H1 (cell line): ENCODE measurements around the gene RNFT2. TPM values are rescaled to one million over a fixed set of nuclear protein-coding genes. Genes with fewer than 3 reads are reported as not detected.

Experiments used
- CTCF ChIA-PET: fragments of 300-600 bp; sonication (Branson Sonifier 250); formaldehyde crosslinking; loops from one replicate; lab custom pipeline; 2021; ENCODE audit not compliant: partially characterized antibody; lab: Charles Lee
- POLR2A ChIA-PET: fragments of 300-600 bp; sonication (Branson Sonifier 250); formaldehyde crosslinking; loops from one replicate; lab custom pipeline; 2021; ENCODE audit warnings: inconsistent platforms; ENCODE audit not compliant: partially characterized antibody; lab: Charles Lee
- DNase-seq, 2 experiments: peaks; one replicate each; pipeline versions ENCODE4 v3.0.0 to v3.0.0-alpha.2; 2010 to 2022; ENCODE audit warnings: low spot score in 2 of 2, low read depth in 1 of 2, mixed read lengths in 1 of 2
- FAIRE-seq: peaks from 2 replicates; lab custom pipeline; 2011; peaks lifted over from hg19 to GRCh38; lab: Jason Lieb, UNC
- H2AFZ ChIP-seq: 2 replicates; pipeline ENCODE4 v1.8.1; 2012; ENCODE audit warnings: low read length, inconsistent platforms
- H2AK5ac ChIP-seq: 2 replicates; pipeline ENCODE4 v1.6.1; 2013; ENCODE audit warnings: low read depth, low read length
- H2BK120ac ChIP-seq: replicated peaks from 2 replicates; pipeline ENCODE3; 2013; ENCODE audit warnings: low read depth, low read length, inconsistent platforms
- H2BK12ac ChIP-seq: 2 replicates; pipeline ENCODE4 v1.6.1; 2013; ENCODE audit warnings: low read depth, low read length
- H2BK15ac ChIP-seq: 2 replicates; pipeline ENCODE4 v1.6.1; 2013; ENCODE audit warnings: low read length
- H2BK20ac ChIP-seq: 2 replicates; pipeline ENCODE4 v1.6.1; 2013; ENCODE audit warnings: low read length
- H2BK5ac ChIP-seq: 2 replicates; pipeline ENCODE4 v1.6.1; 2013; ENCODE audit warnings: low read depth, low read length
- H3K14ac ChIP-seq: 2 replicates; pipeline ENCODE4 v1.6.1; 2013; ENCODE audit warnings: inconsistent platforms; ENCODE audit not compliant: insufficient read length
- H3K18ac ChIP-seq: 2 replicates; pipeline ENCODE4 v1.6.1; 2013; ENCODE audit warnings: low read length; ENCODE audit errors: extremely low read depth
- H3K23ac ChIP-seq: 2 replicates; pipeline ENCODE4 v1.6.1; 2013; ENCODE audit warnings: inconsistent platforms; ENCODE audit not compliant: insufficient read length
- H3K23me2 ChIP-seq: 2 replicates; pipeline ENCODE4 v1.6.1; 2013; ENCODE audit warnings: low read depth, low read length
- H3K27ac ChIP-seq: 2 replicates; pipeline ENCODE4 v1.6.1; 2011; ENCODE audit warnings: low read depth, low read length, inconsistent platforms
- H3K27me3 ChIP-seq, 4 experiments: replicated peaks in 1 of 4; 1 replicate in 1 of 4; 2 replicates in 3 of 4; pipeline versions ENCODE4 v1.6.1 to v1.8.1; 2011 to 2013; ENCODE audit warnings: low read length in 3 of 4, mild to moderate bottlenecking in 3 of 4, inconsistent platforms in 2 of 4, mixed read lengths in 2 of 4, moderate library complexity in 1 of 4; ENCODE audit not compliant: control insufficient read depth in 3 of 4, insufficient read depth in 3 of 4; ENCODE audit errors: extremely low read depth in 1 of 4
- H3K36me3 ChIP-seq, 4 experiments: 2 replicates each; pipeline versions ENCODE4 v1.6.1 to v1.8.1; 2011 to 2013; ENCODE audit warnings: mild to moderate bottlenecking in 4 of 4, low read length in 3 of 4, moderate library complexity in 2 of 4, control low read depth in 1 of 4, inconsistent platforms in 1 of 4; ENCODE audit not compliant: insufficient read depth in 4 of 4, control insufficient read depth in 2 of 4
- H3K4ac ChIP-seq: replicated peaks from 2 replicates; pipeline ENCODE3; 2013; ENCODE audit warnings: low read length, low read depth, mixed read lengths, inconsistent platforms; ENCODE audit not compliant: insufficient read length
- H3K4me1 ChIP-seq, 4 experiments: replicated peaks in 1 of 4; 1 replicate in 1 of 4; 2 replicates in 3 of 4; pipeline versions ENCODE4 v1.6.1 to v1.8.1; 2011 to 2013; ENCODE audit warnings: low read length in 3 of 4, inconsistent platforms in 2 of 4, mixed read lengths in 1 of 4; ENCODE audit not compliant: insufficient read depth in 4 of 4, control insufficient read depth in 3 of 4
- H3K4me2 ChIP-seq, 2 experiments: 2 replicates each; pipeline versions ENCODE4 v1.6.1 to v1.8.1; 2011 to 2013; ENCODE audit warnings: low read depth in 2 of 2, low read length in 2 of 2, control low read depth in 1 of 2, inconsistent platforms in 1 of 2, mild to moderate bottlenecking in 1 of 2; ENCODE audit not compliant: insufficient read depth in 1 of 2
- H3K4me3 ChIP-seq, 4 experiments: fragments of 200-600, 300-600 bp in 1 of 4; sonication (generic), shearing (Covaris generic), sonication (Bioruptor Twin) in 1 of 4; 2 replicates each; pipeline versions ENCODE4 v1.5.1 to v1.8.1; 2011 to 2016; ENCODE audit warnings: low read length in 4 of 4, low read depth in 3 of 4, control low read depth in 2 of 4, inconsistent platforms in 2 of 4, mild to moderate bottlenecking in 2 of 4, mixed read lengths in 1 of 4, moderate library complexity in 1 of 4; ENCODE audit not compliant: insufficient read depth in 2 of 4; ENCODE audit errors: extremely low read depth in 1 of 4
- H3K56ac ChIP-seq: replicated peaks from 2 replicates; pipeline ENCODE3; 2013; ENCODE audit warnings: low read depth, mild to moderate bottlenecking, mixed read lengths, low read length, inconsistent platforms; ENCODE audit not compliant: insufficient read length
- H3K79me1 ChIP-seq: 2 replicates; pipeline ENCODE4 v1.6.1; 2013; ENCODE audit warnings: low read depth, low read length, control low read depth
- H3K79me2 ChIP-seq, 2 experiments: 2 replicates each; pipeline versions ENCODE4 v1.6.1 to v1.8.1; 2012 to 2013; ENCODE audit warnings: low read length in 2 of 2, mild to moderate bottlenecking in 2 of 2, inconsistent platforms in 1 of 2; ENCODE audit not compliant: insufficient read depth in 2 of 2, control insufficient read depth in 1 of 2
- H3K9ac ChIP-seq, 4 experiments: replicated peaks in 1 of 4; 1 replicate in 1 of 4; 2 replicates in 3 of 4; pipeline versions ENCODE4 v1.6.1 to v1.8.1; 2011 to 2013; ENCODE audit warnings: low read depth in 3 of 4, low read length in 3 of 4, control low read depth in 2 of 4, mild to moderate bottlenecking in 2 of 4, moderate library complexity in 2 of 4, inconsistent platforms in 1 of 4; ENCODE audit errors: extremely low read depth in 1 of 4
- H3K9me3 ChIP-seq, 2 experiments: 2 replicates each; pipeline versions ENCODE4 v1.6.1 to v1.8.1; 2012 to 2013; ENCODE audit warnings: mild to moderate bottlenecking in 2 of 2, moderate library complexity in 2 of 2, control low read depth in 1 of 2, inconsistent platforms in 1 of 2, low read depth in 1 of 2, low read length in 1 of 2, mixed read lengths in 1 of 2; ENCODE audit not compliant: insufficient read depth in 2 of 2
- H4K20me1 ChIP-seq, 2 experiments: replicated peaks in 1 of 2; 2 replicates each; pipeline versions ENCODE3 to v1.8.1; 2011 to 2013; ENCODE audit warnings: inconsistent platforms in 2 of 2, low read length in 2 of 2, mild to moderate bottlenecking in 1 of 2; ENCODE audit not compliant: insufficient read depth in 2 of 2, control insufficient read depth in 1 of 2
- H4K5ac ChIP-seq: 2 replicates; pipeline ENCODE4 v1.6.1; 2013; ENCODE audit warnings: low read length, low read depth, mixed read lengths, inconsistent platforms; ENCODE audit not compliant: insufficient read length
- H4K8ac ChIP-seq: 2 replicates; pipeline ENCODE4 v1.8.0; 2013; ENCODE audit warnings: mild to moderate bottlenecking, moderate library complexity, low read length, inconsistent platforms; ENCODE audit not compliant: insufficient read depth; ENCODE audit errors: extremely low read depth
- H4K91ac ChIP-seq: replicated peaks from 2 replicates; pipeline ENCODE3; 2013; ENCODE audit warnings: low read length, mixed read lengths, inconsistent platforms; ENCODE audit not compliant: insufficient read length
- HDAC6 ChIP-seq: IDR thresholded peaks from one replicate; pipeline ENCODE4 v1.7.1; 2012; ENCODE audit warnings: low read depth, mild to moderate bottlenecking, inconsistent platforms, low read length, moderate library complexity
- KDM1A ChIP-seq: fragments of 200-600, 300-600 bp; sonication (generic); IDR thresholded peaks from 2 replicates; pipeline ENCODE4 v1.7.1; 2016; ENCODE audit warnings: mild to moderate bottlenecking, low read length, borderline replicate concordance
- MAFK ChIP-seq: IDR thresholded peaks from 2 replicates; pipeline ENCODE4 v1.6.1; 2012; ENCODE audit warnings: low read depth, mild to moderate bottlenecking, improper control_type of control experiment, low read length
- PHF8 ChIP-seq: fragments of 200-600 bp; sonication (generic); conservative IDR thresholded peaks from 2 replicates; pipeline ENCODE4 v1.7.1; 2012; ENCODE audit warnings: low read depth, mild to moderate bottlenecking, inconsistent platforms, low read length, moderate library complexity
- POU5F1 ChIP-seq: IDR thresholded peaks from 2 replicates; pipeline ENCODE4 v1.6.1; 2011; ENCODE audit warnings: low read depth, mild to moderate bottlenecking, low read length, moderate library complexity
- RXRA ChIP-seq: IDR thresholded peaks from 2 replicates; pipeline ENCODE4 v1.6.1; 2011; ENCODE audit warnings: low read depth, mild to moderate bottlenecking, low read length, moderate library complexity; ENCODE audit not compliant: insufficient read depth
- SAP30 ChIP-seq: fragments of 300-600 bp; sonication (generic); IDR thresholded peaks from 2 replicates; pipeline ENCODE4 v1.7.1; 2012; ENCODE audit warnings: low read length, moderate library complexity, mild to moderate bottlenecking, inconsistent platforms; ENCODE audit not compliant: insufficient read depth, insufficient replicate concordance
- SIX5 ChIP-seq: IDR thresholded peaks from 2 replicates; pipeline ENCODE4 v1.6.1; 2011; ENCODE audit warnings: mild to moderate bottlenecking, low read depth, low read length
- SP4 ChIP-seq: IDR thresholded peaks from 2 replicates; pipeline ENCODE4 v1.6.1; 2012; ENCODE audit warnings: low read length, inconsistent platforms
- TEAD4 ChIP-seq: IDR thresholded peaks from 2 replicates; pipeline ENCODE4 v1.6.1; 2012; ENCODE audit warnings: low read depth, low read length, inconsistent platforms, mixed read lengths
- WGBS, 2 experiments: shearing (Covaris generic) in 1 of 2; methylation state at CpG; one replicate each; pipeline versions ENCODE4 v1.1.6 to v1.1.7; 2013 to 2015; ENCODE audit warnings: low lambda C conversion rate in 2 of 2, mixed read lengths in 2 of 2, inconsistent platforms in 1 of 2, low coverage in 1 of 2, missing lambda C conversion rate in 1 of 2; ENCODE audit not compliant: insufficient replicate concordance in 2 of 2, insufficient coverage in 1 of 2, insufficient read length in 1 of 2; ENCODE audit errors: extremely low coverage in 1 of 2, missing lambda C conversion rate in 1 of 2; 5-methylcytosine and 5-hydroxymethylcytosine counted together
- polyA plus RNA-seq, 7 experiments: library from polyadenylated mRNA; depleted of rRNA in 3 of 7; stranded (reverse) in 5 of 7; unstranded in 2 of 7; fragments of >200 nt in 5 of 7; fragments of 200-250 nt in 2 of 7; gene quantifications; 1 replicate in 5 of 7; 2 replicates in 1 of 7; 4 replicates in 1 of 7; pipeline versions ENCODE4 v1.2.1 to v1.2.3, GENCODE V29; 2011 to 2013; ENCODE audit warnings: missing spikeins in 2 of 7, mixed read lengths in 2 of 7
- total RNA-seq: library from RNA; stranded (reverse); fragmentation: NEBNext Ultra II Directional; extraction: Animal tissue kit (Norgen Biotek cat#: 25700); gene quantifications from 2 replicates; pipeline ENCODE4 v1.2.1, GENCODE V29; 2021
- TF ChIP-seq, protein P1 (sequence below): IDR thresholded peaks from 2 replicates; pipeline ENCODE4 v1.6.1; 2012; ENCODE audit warnings: inconsistent platforms
- TF ChIP-seq, protein P2 (sequence below): IDR thresholded peaks from 2 replicates; pipeline ENCODE4 v1.6.1; 2012; ENCODE audit warnings: low read length, inconsistent platforms

The RNFT2 gene
- total and polyA plus RNA-seq, 2 of the 8 experiments (the other 6 are each of a cell fraction or from before 2014, with no cell fraction given): 14.2 to 33.1 TPM

DNA sequence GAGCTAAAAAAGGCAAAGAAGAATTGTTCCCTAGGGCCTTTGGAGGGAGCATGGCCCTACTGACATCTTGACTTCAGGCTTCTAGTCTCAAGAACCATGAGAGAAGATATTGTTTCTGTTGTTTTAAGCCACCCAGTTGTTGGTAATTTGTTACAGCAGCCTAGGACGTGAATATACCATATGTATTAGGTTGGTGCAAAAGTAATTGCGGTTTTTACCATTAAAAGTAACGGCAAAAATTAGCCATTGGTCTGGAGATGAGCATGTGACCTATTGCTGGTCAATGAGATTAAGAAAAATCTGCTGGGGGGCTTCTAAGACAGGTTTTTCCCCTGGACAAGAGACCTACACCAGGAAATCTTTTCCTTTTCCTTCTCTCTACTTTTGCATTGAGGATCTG is 152.9 kb downstream of the RNFT2 start:
- no peak overlapping the region for H4K5ac ChIP-seq
- no peak overlapping the region for H3K9ac ChIP-seq
- DNase-seq (no peak), FAIRE-seq (no peak)
- H2BK20ac ChIP-seq: no peak overlapping the region
- no peaks in the 10 kb centered on the region for H4K20me1 ChIP-seq
- H3K9me3 ChIP-seq: no peaks in the 10 kb centered on the region; a peak in 1 of 4 replicates
- ChIA-PET CTCF (interaction anchor here (1.2 to 2.5 kb wide), 3 partner anchors 8 to 28 kb away, joined by 3 to 6 read pairs (median 3); no protein-coding TSS in a partner anchor), POLR2A (interaction anchor here (1.4 kb wide), 1 partner anchor 11 kb away, joined by 4 read pairs; the partner anchor contains the start of gene HRK)
- 93% methylated on average over 3 of the region's 3 CpGs; no CpG with 5 or more reads in 1 of the 2 experiments for WGBS, 2 experiments
- H3K27me3 ChIP-seq: no peaks in the 10 kb centered on the region
- H3K4me2 ChIP-seq: no peak overlapping the region
- no peaks in the 10 kb centered on the region for H3K4me1 ChIP-seq
- H3K4ac ChIP-seq: no peak overlapping the region
- H3K23me2 ChIP-seq: no peaks in the 10 kb centered on the region
- no peaks in the 10 kb centered on the region for H3K79me1 ChIP-seq
- no peak overlapping the region for H3K56ac ChIP-seq
- H4K8ac ChIP-seq: no peak overlapping the region
- no peak overlapping the region for H2BK5ac ChIP-seq
- H2BK120ac ChIP-seq: no peak overlapping the region
- no peak overlapping the region for H2BK12ac ChIP-seq
- no peak overlapping the region for H3K27ac ChIP-seq
- no peaks in the 10 kb centered on the region for H3K79me2 ChIP-seq
- H2AK5ac ChIP-seq: no peak overlapping the region
- no peak overlapping the region for H3K4me3 ChIP-seq
- H3K36me3 ChIP-seq: no peaks in the 10 kb centered on the region
- no peak overlapping the region for H3K18ac ChIP-seq
- no peak overlapping the region for H2BK15ac ChIP-seq
- TF ChIP-seq POU5F1 (no peak), RXRA (no peak), KDM1A (no peak), PHF8 (no peak), SAP30 (no peak), SIX5 (no peak), TEAD4 (no peak), MAFK (no peak), HDAC6 (no peak), SP4 (no peak)
- TF ChIP-seq, protein P1, sequence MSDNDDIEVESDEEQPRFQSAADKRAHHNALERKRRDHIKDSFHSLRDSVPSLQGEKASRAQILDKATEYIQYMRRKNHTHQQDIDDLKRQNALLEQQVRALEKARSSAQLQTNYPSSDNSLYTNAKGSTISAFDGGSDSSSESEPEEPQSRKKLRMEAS: no peak
- TF ChIP-seq, protein P2, sequence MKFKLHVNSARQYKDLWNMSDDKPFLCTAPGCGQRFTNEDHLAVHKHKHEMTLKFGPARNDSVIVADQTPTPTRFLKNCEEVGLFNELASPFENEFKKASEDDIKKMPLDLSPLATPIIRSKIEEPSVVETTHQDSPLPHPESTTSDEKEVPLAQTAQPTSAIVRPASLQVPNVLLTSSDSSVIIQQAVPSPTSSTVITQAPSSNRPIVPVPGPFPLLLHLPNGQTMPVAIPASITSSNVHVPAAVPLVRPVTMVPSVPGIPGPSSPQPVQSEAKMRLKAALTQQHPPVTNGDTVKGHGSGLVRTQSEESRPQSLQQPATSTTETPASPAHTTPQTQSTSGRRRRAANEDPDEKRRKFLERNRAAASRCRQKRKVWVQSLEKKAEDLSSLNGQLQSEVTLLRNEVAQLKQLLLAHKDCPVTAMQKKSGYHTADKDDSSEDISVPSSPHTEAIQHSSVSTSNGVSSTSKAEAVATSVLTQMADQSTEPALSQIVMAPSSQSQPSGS: no peak
- H3K14ac ChIP-seq: no peak overlapping the region
- H3K23ac ChIP-seq: no peak overlapping the region
- H4K91ac ChIP-seq: no peak overlapping the region
- no peak overlapping the region for H2AFZ ChIP-seq
